H1 (cell line): Measurements from ENCODE around the gene SENP1. TPM values are rescaled to one million over a fixed set of nuclear protein-coding genes. Genes with fewer than 3 reads are reported as not detected.

Experiments
- CTCF ChIA-PET: fragments of 300-600 bp; sonication (Branson Sonifier 250); formaldehyde crosslinking; loops from one replicate; lab custom pipeline; 2021; ENCODE audit not compliant: partially characterized antibody; lab: Charles Lee
- POLR2A ChIA-PET: fragments of 300-600 bp; sonication (Branson Sonifier 250); formaldehyde crosslinking; loops from one replicate; lab custom pipeline; 2021; ENCODE audit warnings: inconsistent platforms; ENCODE audit not compliant: partially characterized antibody; lab: Charles Lee
- DNase-seq, 2 experiments: peaks; one replicate each; pipeline versions ENCODE4 v3.0.0 to v3.0.0-alpha.2; 2010 to 2022; ENCODE audit warnings: low spot score in 2 of 2, low read depth in 1 of 2, mixed read lengths in 1 of 2
- FAIRE-seq: peaks from 2 replicates; lab custom pipeline; 2011; peaks lifted over from hg19 to GRCh38; lab: Jason Lieb, UNC
- H2AFZ ChIP-seq: 2 replicates; pipeline ENCODE4 v1.8.1; 2012; ENCODE audit warnings: low read length, inconsistent platforms
- H2AK5ac ChIP-seq: 2 replicates; pipeline ENCODE4 v1.6.1; 2013; ENCODE audit warnings: low read depth, low read length
- H2BK120ac ChIP-seq: replicated peaks from 2 replicates; pipeline ENCODE3; 2013; ENCODE audit warnings: low read depth, low read length, inconsistent platforms
- H2BK12ac ChIP-seq: 2 replicates; pipeline ENCODE4 v1.6.1; 2013; ENCODE audit warnings: low read depth, low read length
- H2BK15ac ChIP-seq: 2 replicates; pipeline ENCODE4 v1.6.1; 2013; ENCODE audit warnings: low read length
- H2BK20ac ChIP-seq: 2 replicates; pipeline ENCODE4 v1.6.1; 2013; ENCODE audit warnings: low read length
- H2BK5ac ChIP-seq: 2 replicates; pipeline ENCODE4 v1.6.1; 2013; ENCODE audit warnings: low read depth, low read length
- H3K14ac ChIP-seq: 2 replicates; pipeline ENCODE4 v1.6.1; 2013; ENCODE audit warnings: inconsistent platforms; ENCODE audit not compliant: insufficient read length
- H3K18ac ChIP-seq: 2 replicates; pipeline ENCODE4 v1.6.1; 2013; ENCODE audit warnings: low read length; ENCODE audit errors: extremely low read depth
- H3K23ac ChIP-seq: 2 replicates; pipeline ENCODE4 v1.6.1; 2013; ENCODE audit warnings: inconsistent platforms; ENCODE audit not compliant: insufficient read length
- H3K23me2 ChIP-seq: 2 replicates; pipeline ENCODE4 v1.6.1; 2013; ENCODE audit warnings: low read depth, low read length
- H3K27ac ChIP-seq: 2 replicates; pipeline ENCODE4 v1.6.1; 2011; ENCODE audit warnings: low read depth, low read length, inconsistent platforms
- H3K27me3 ChIP-seq, 4 experiments: replicated peaks in 1 of 4; 1 replicate in 1 of 4; 2 replicates in 3 of 4; pipeline versions ENCODE4 v1.6.1 to v1.8.1; 2011 to 2013; ENCODE audit warnings: low read length in 3 of 4, mild to moderate bottlenecking in 3 of 4, inconsistent platforms in 2 of 4, mixed read lengths in 2 of 4, moderate library complexity in 1 of 4; ENCODE audit not compliant: control insufficient read depth in 3 of 4, insufficient read depth in 3 of 4; ENCODE audit errors: extremely low read depth in 1 of 4
- H3K36me3 ChIP-seq, 4 experiments: 2 replicates each; pipeline versions ENCODE4 v1.6.1 to v1.8.1; 2011 to 2013; ENCODE audit warnings: mild to moderate bottlenecking in 4 of 4, low read length in 3 of 4, moderate library complexity in 2 of 4, control low read depth in 1 of 4, inconsistent platforms in 1 of 4; ENCODE audit not compliant: insufficient read depth in 4 of 4, control insufficient read depth in 2 of 4
- H3K4ac ChIP-seq: replicated peaks from 2 replicates; pipeline ENCODE3; 2013; ENCODE audit warnings: low read length, low read depth, mixed read lengths, inconsistent platforms; ENCODE audit not compliant: insufficient read length
- H3K4me1 ChIP-seq, 4 experiments: replicated peaks in 1 of 4; 1 replicate in 1 of 4; 2 replicates in 3 of 4; pipeline versions ENCODE4 v1.6.1 to v1.8.1; 2011 to 2013; ENCODE audit warnings: low read length in 3 of 4, inconsistent platforms in 2 of 4, mixed read lengths in 1 of 4; ENCODE audit not compliant: insufficient read depth in 4 of 4, control insufficient read depth in 3 of 4
- H3K4me2 ChIP-seq, 2 experiments: 2 replicates each; pipeline versions ENCODE4 v1.6.1 to v1.8.1; 2011 to 2013; ENCODE audit warnings: low read depth in 2 of 2, low read length in 2 of 2, control low read depth in 1 of 2, inconsistent platforms in 1 of 2, mild to moderate bottlenecking in 1 of 2; ENCODE audit not compliant: insufficient read depth in 1 of 2
- H3K4me3 ChIP-seq, 4 experiments: fragments of 200-600, 300-600 bp in 1 of 4; sonication (generic), shearing (Covaris generic), sonication (Bioruptor Twin) in 1 of 4; 2 replicates each; pipeline versions ENCODE4 v1.5.1 to v1.8.1; 2011 to 2016; ENCODE audit warnings: low read length in 4 of 4, low read depth in 3 of 4, control low read depth in 2 of 4, inconsistent platforms in 2 of 4, mild to moderate bottlenecking in 2 of 4, mixed read lengths in 1 of 4, moderate library complexity in 1 of 4; ENCODE audit not compliant: insufficient read depth in 2 of 4; ENCODE audit errors: extremely low read depth in 1 of 4
- H3K56ac ChIP-seq: replicated peaks from 2 replicates; pipeline ENCODE3; 2013; ENCODE audit warnings: low read depth, mild to moderate bottlenecking, mixed read lengths, low read length, inconsistent platforms; ENCODE audit not compliant: insufficient read length
- H3K79me1 ChIP-seq: 2 replicates; pipeline ENCODE4 v1.6.1; 2013; ENCODE audit warnings: low read depth, low read length, control low read depth
- H3K79me2 ChIP-seq, 2 experiments: 2 replicates each; pipeline versions ENCODE4 v1.6.1 to v1.8.1; 2012 to 2013; ENCODE audit warnings: low read length in 2 of 2, mild to moderate bottlenecking in 2 of 2, inconsistent platforms in 1 of 2; ENCODE audit not compliant: insufficient read depth in 2 of 2, control insufficient read depth in 1 of 2
- H3K9ac ChIP-seq, 4 experiments: replicated peaks in 1 of 4; 1 replicate in 1 of 4; 2 replicates in 3 of 4; pipeline versions ENCODE4 v1.6.1 to v1.8.1; 2011 to 2013; ENCODE audit warnings: low read depth in 3 of 4, low read length in 3 of 4, control low read depth in 2 of 4, mild to moderate bottlenecking in 2 of 4, moderate library complexity in 2 of 4, inconsistent platforms in 1 of 4; ENCODE audit errors: extremely low read depth in 1 of 4
- H3K9me3 ChIP-seq, 2 experiments: 2 replicates each; pipeline versions ENCODE4 v1.6.1 to v1.8.1; 2012 to 2013; ENCODE audit warnings: mild to moderate bottlenecking in 2 of 2, moderate library complexity in 2 of 2, control low read depth in 1 of 2, inconsistent platforms in 1 of 2, low read depth in 1 of 2, low read length in 1 of 2, mixed read lengths in 1 of 2; ENCODE audit not compliant: insufficient read depth in 2 of 2
- H4K20me1 ChIP-seq, 2 experiments: replicated peaks in 1 of 2; 2 replicates each; pipeline versions ENCODE3 to v1.8.1; 2011 to 2013; ENCODE audit warnings: inconsistent platforms in 2 of 2, low read length in 2 of 2, mild to moderate bottlenecking in 1 of 2; ENCODE audit not compliant: insufficient read depth in 2 of 2, control insufficient read depth in 1 of 2
- H4K5ac ChIP-seq: 2 replicates; pipeline ENCODE4 v1.6.1; 2013; ENCODE audit warnings: low read length, low read depth, mixed read lengths, inconsistent platforms; ENCODE audit not compliant: insufficient read length
- H4K8ac ChIP-seq: 2 replicates; pipeline ENCODE4 v1.8.0; 2013; ENCODE audit warnings: mild to moderate bottlenecking, moderate library complexity, low read length, inconsistent platforms; ENCODE audit not compliant: insufficient read depth; ENCODE audit errors: extremely low read depth
- H4K91ac ChIP-seq: replicated peaks from 2 replicates; pipeline ENCODE3; 2013; ENCODE audit warnings: low read length, mixed read lengths, inconsistent platforms; ENCODE audit not compliant: insufficient read length
- FOSL1 ChIP-seq: IDR thresholded peaks from 2 replicates; pipeline ENCODE4 v1.6.1; 2011; ENCODE audit warnings: mild to moderate bottlenecking, low read depth, low read length, moderate library complexity; ENCODE audit not compliant: insufficient read depth
- GABPA ChIP-seq: IDR thresholded peaks from 2 replicates; pipeline ENCODE4 v1.6.1; 2011; ENCODE audit warnings: mild to moderate bottlenecking, low read length, moderate library complexity, borderline replicate concordance; ENCODE audit not compliant: insufficient read depth
- GTF2F1 ChIP-seq: IDR thresholded peaks from 2 replicates; pipeline ENCODE4 v1.6.1; 2012; ENCODE audit warnings: low read depth, low read length, improper control_type of control experiment, borderline replicate concordance
- NRF1 ChIP-seq: IDR thresholded peaks from 2 replicates; pipeline ENCODE4 v1.6.1; 2011; ENCODE audit warnings: mild to moderate bottlenecking, low read depth, low read length, improper control_type of control experiment
- RFX5 ChIP-seq: IDR thresholded peaks from 2 replicates; pipeline ENCODE4 v1.6.1; 2011; ENCODE audit warnings: low read depth, low read length, improper control_type of control experiment, borderline replicate concordance
- SIN3A ChIP-seq, 2 experiments: IDR thresholded peaks in 1 of 2; conservative IDR thresholded peaks in 1 of 2; 2 replicates each; pipeline ENCODE4 v1.6.1; 2011 to 2012; ENCODE audit warnings: low read length in 2 of 2, improper control_type of control experiment in 1 of 2, low read depth in 1 of 2, mild to moderate bottlenecking in 1 of 2
- SP4 ChIP-seq: IDR thresholded peaks from 2 replicates; pipeline ENCODE4 v1.6.1; 2012; ENCODE audit warnings: low read length, inconsistent platforms
- TEAD4 ChIP-seq: IDR thresholded peaks from 2 replicates; pipeline ENCODE4 v1.6.1; 2012; ENCODE audit warnings: low read depth, low read length, inconsistent platforms, mixed read lengths
- USF2 ChIP-seq: IDR thresholded peaks from 2 replicates; pipeline ENCODE4 v1.6.1; 2011; ENCODE audit warnings: low read length, improper control_type of control experiment
- YY1 ChIP-seq: IDR thresholded peaks from 2 replicates; pipeline ENCODE4 v1.6.1; 2011; ENCODE audit warnings: low read depth, mild to moderate bottlenecking, low read length
- WGBS, 2 experiments: shearing (Covaris generic) in 1 of 2; methylation state at CpG; one replicate each; pipeline versions ENCODE4 v1.1.6 to v1.1.7; 2013 to 2015; ENCODE audit warnings: low lambda C conversion rate in 2 of 2, mixed read lengths in 2 of 2, inconsistent platforms in 1 of 2, low coverage in 1 of 2, missing lambda C conversion rate in 1 of 2; ENCODE audit not compliant: insufficient replicate concordance in 2 of 2, insufficient coverage in 1 of 2, insufficient read length in 1 of 2; ENCODE audit errors: extremely low coverage in 1 of 2, missing lambda C conversion rate in 1 of 2; 5-methylcytosine and 5-hydroxymethylcytosine counted together
- polyA plus RNA-seq, 7 experiments: library from polyadenylated mRNA; depleted of rRNA in 3 of 7; stranded (reverse) in 5 of 7; unstranded in 2 of 7; fragments of >200 nt in 5 of 7; fragments of 200-250 nt in 2 of 7; gene quantifications; 1 replicate in 5 of 7; 2 replicates in 1 of 7; 4 replicates in 1 of 7; pipeline versions ENCODE4 v1.2.1 to v1.2.3, GENCODE V29; 2011 to 2013; ENCODE audit warnings: missing spikeins in 2 of 7, mixed read lengths in 2 of 7
- total RNA-seq: library from RNA; stranded (reverse); fragmentation: NEBNext Ultra II Directional; extraction: Animal tissue kit (Norgen Biotek cat#: 25700); gene quantifications from 2 replicates; pipeline ENCODE4 v1.2.1, GENCODE V29; 2021

SENP1 gene
- total and polyA plus RNA-seq, 2 of the 8 experiments (the other 6 are each of a cell fraction or from before 2014, with no cell fraction given), result 14.2 to 31.5 TPM

- Histone ChIP-seq H3K9ac (no peak overlapping the region), H4K8ac (no peak overlapping the region)
- FAIRE-seq, result no peak
- TF ChIP-seq USF2 (no peak), SIN3A (conservative IDR thresholded peaks at IDR 0.05 in 1 of 2, IDR thresholded peaks at IDR 0.05 in 1 of 2; ENCODE audit: low read depth in 1 of 2, low read length in 2 of 2) (no peak), GABPA (no peak), YY1 (no peak), TEAD4 (no peak), GTF2F1 (no peak), RFX5 (no peak), SP4 (no peak), FOSL1 (no peak), NRF1 (no peak)
Observed at GRCh38 chr12:47995981-47996401, 109.9 kb downstream of the SENP1 start.

More at GRCh38 chr12:47995981-47996401, 109.9 kb downstream of the SENP1 start:
- H2BK120ac ChIP-seq, result no peak overlapping the region
- H2BK20ac ChIP-seq, result no peak overlapping the region
- no peak overlapping the region for H3K56ac ChIP-seq
- H3K4me2 ChIP-seq, result no peak overlapping the region
- H2BK15ac ChIP-seq, result no peak overlapping the region
- no peak overlapping the region for H2BK12ac ChIP-seq
- H3K14ac ChIP-seq, result no peak overlapping the region
- no peak overlapping the region for H3K4me3 ChIP-seq
- H4K5ac ChIP-seq, result no peak overlapping the region
- no peaks in the 10 kb centered on the region; the same call in 1 of the 2 replicates for H3K23me2 ChIP-seq
- H4K91ac ChIP-seq, result no peak overlapping the region
- no peak overlapping the region for H3K4ac ChIP-seq
- no peak overlapping the region for H3K18ac ChIP-seq
- ChIA-PET POLR2A (interaction anchor here (0.9 kb wide), 1 partner anchor 26 kb away, joined by 3 read pairs; no protein-coding TSS in a partner anchor), CTCF (interaction anchor here (1.1 to 1.2 kb wide), 2 partner anchors 9 to 13 kb away, joined by 3 to 4 read pairs; no protein-coding TSS in a partner anchor)
- H2BK5ac ChIP-seq, result no peak overlapping the region
- no peak overlapping the region for H3K27ac ChIP-seq
- peaks cover 3 to 6% (median 4%) of the 10 kb centered on the region in 4 experiments for H3K4me1 ChIP-seq
- no peak overlapping the region for H3K23ac ChIP-seq
- peaks cover 19 to 71% (median 48%) of the 10 kb centered on the region in 4 experiments for H3K27me3 ChIP-seq
- DNase-seq, result no peak
- 81% methylated on average over 4 of the region's 4 CpGs; no CpG with 5 or more reads in 1 of the 2 experiments for WGBS, 2 experiments
- no peak overlapping the region for H2AFZ ChIP-seq
- no peaks in the 10 kb centered on the region; the same call in 1 of the 2 replicates for H3K79me1 ChIP-seq
- no peaks in the 10 kb centered on the region for H3K79me2 ChIP-seq
- H3K36me3 ChIP-seq, result no peaks in the 10 kb centered on the region
- H3K9me3 ChIP-seq, result no peaks in the 10 kb centered on the region
- H4K20me1 ChIP-seq, result peaks cover 0 to 6% of the 10 kb centered on the region in 2 experiments
- H2AK5ac ChIP-seq, result no peak overlapping the region
